Measurements from ENCODE around the gene TEF. TPM values are rescaled to one million over a fixed set of nuclear protein-coding genes. Genes with fewer than 3 reads are reported as not detected.

TEF gene
- total RNA-seq, 2 donors from 2014 or later = 12.7 to 28.9 TPM

GRCh38 chr22:41447435-41448188 lies 65.9 kb downstream of the TEF start:
- no peaks in the 10 kb centered on the region for H3K27me3 ChIP-seq
- intact Hi-C loops (cut with DNase I) = loop anchor here (5.0 kb wide), 1 partner anchor 160 kb away; the partner anchor contains the start of gene RANGAP1
- no peak for TF ChIP-seq CTCF (IDR thresholded peaks at IDR 0.05)
- peak overlapping the region; percentile 89 for H3K4me3 ChIP-seq
- peaks cover 6% of the 10 kb centered on the region for H3K4me1 ChIP-seq
- H3K9me3 ChIP-seq = no peaks in the 10 kb centered on the region
- peak overlapping the region; percentile 99 for H3K27ac ChIP-seq
- peak overlapping the region; percentile 100 for H3K9ac ChIP-seq (ENCODE audit: low read depth in 2 of 2, low read length in 2 of 2)
- H3K36me3 ChIP-seq = no peaks in the 10 kb centered on the region
- peak; percentile 74 for DNase-seq

- H3K27me3 ChIP-seq = no peaks in the 10 kb centered on the region
- H3K36me3 ChIP-seq = no peaks in the 10 kb centered on the region
Observed at GRCh38 chr22:41448189-41448808, 66.6 kb downstream of the TEF start.

More at GRCh38 chr22:41448189-41448808, 66.6 kb downstream of the TEF start:
- intact Hi-C loops (cut with DNase I) = loop anchor here (5.0 kb wide), 1 partner anchor 161 kb away; the partner anchor contains the start of gene RANGAP1
- H3K9ac ChIP-seq (ENCODE audit: low read depth in 2 of 2, low read length in 2 of 2) = peak overlapping the region; percentile 100
- DNase-seq = peak; percentile 97
- no peak for TF ChIP-seq CTCF (IDR thresholded peaks at IDR 0.05)
- H3K27ac ChIP-seq = peak overlapping the region; percentile 99
- H3K4me1 ChIP-seq = no peaks in the 10 kb centered on the region
- no peaks in the 10 kb centered on the region for H3K9me3 ChIP-seq
- peak overlapping the region; percentile 89 for H3K4me3 ChIP-seq

Other genes starting within 250 kb of the TEF start
- 10 to 100 TPM; 13.2 to 27.9 TPM for gene L3MBTL2, start 176.6 kb upstream of the TEF start, total RNA-seq
- 1 to 10 TPM in 1 of 2 donors, under 1 TPM in 1; 0.62 to 1.8 TPM for gene CHADL, start 141.0 kb upstream of the TEF start, total RNA-seq
- 100 to 1,000 TPM in 1 of 2 donors, 10 to 100 TPM in 1; 35.5 to 124 TPM for gene RANGAP1, start 95.8 kb upstream of the TEF start, total RNA-seq
- gene ZC3H7B, start 80.4 kb upstream of the TEF start, total RNA-seq = 10 to 100 TPM; 35.2 to 51.7 TPM
- gene TOB2, start 64.9 kb downstream of the TEF start, total RNA-seq = 10 to 100 TPM; 63.2 to 66.1 TPM
- gene PHF5A, start 86.8 kb downstream of the TEF start, total RNA-seq = 10 to 100 TPM; 39.5 to 55.0 TPM
- gene ACO2, start 87.2 kb downstream of the TEF start, total RNA-seq = 100 to 1,000 TPM; 254 to 268 TPM
- gene POLR3H, start 162.5 kb downstream of the TEF start, total RNA-seq = 10 to 100 TPM in 1 of 2 donors, 1 to 10 TPM in 1; 9.2 to 20.0 TPM
- 1 to 10 TPM in 1 of 2 donors, under 1 TPM in 1; 0.44 to 1.4 TPM for gene CSDC2, start 179.1 kb downstream of the TEF start, total RNA-seq
- gene PMM1, start 207.9 kb downstream of the TEF start, total RNA-seq = 10 to 100 TPM; 49.3 to 53.2 TPM
- 10 to 100 TPM; 19.2 to 32.1 TPM for gene DESI1, start 239.1 kb downstream of the TEF start, total RNA-seq
- 100 to 1,000 TPM; 203 to 312 TPM for gene XRCC6, start 239.4 kb downstream of the TEF start, total RNA-seq